Hematopoietic multipotent progenitor cell treated with erythropoietin and hydrocortisone succinate and interleukin-3 and kit ligand, for 8 days (in vitro differentiated cells): ENCODE data around the gene DLK2.
"Not testable (repeated sequence)": the region's sequence is repeated elsewhere in the genome, so short reads cannot be mapped to it uniquely, and the experiment has no call there.

Experiments used
- DNase-seq: peaks from one replicate; pipeline ENCODE4 v3.0.0-alpha.2; 2015

DLK2 gene

GRCh38 chr6:43481075-43481474, 25.7 kb upstream of the DLK2 start:
- DNase-seq, result no peak

DNA sequence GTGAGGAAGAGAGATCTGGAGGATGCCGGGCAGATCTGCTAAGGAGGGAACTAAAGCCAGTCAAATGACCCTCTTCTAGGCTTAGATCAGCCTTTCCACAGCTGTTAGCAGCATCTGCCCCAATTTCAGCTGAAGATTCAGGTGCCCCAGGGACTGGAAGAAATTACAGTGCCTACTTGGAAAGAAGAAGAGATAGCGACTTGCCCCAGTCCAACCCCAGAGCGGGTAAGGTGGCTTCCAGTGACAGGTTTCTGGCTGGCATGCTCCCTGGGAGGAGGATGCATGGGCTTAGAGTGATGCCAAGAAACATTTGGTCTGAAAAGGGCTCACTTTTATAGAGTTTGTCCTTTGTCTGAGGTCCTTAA, 22.6 kb upstream of the DLK2 start:
- peak; percentile 19 for DNase-seq

GRCh38 chr6:43477235-43478007, 22.1 kb upstream of the DLK2 start, which contains the start of gene TJAP1:
Gene TJAP1, plus strand, starts transcription at chr6:43477570. Its CDS starts 21,432 bp downstream, at chr6:43499002.
- DNase-seq, result peak; percentile 84

- no peak for DNase-seq
These were observed 21.4 kb upstream of the DLK2 start for GRCh38 chr6:43476746-43477145.

- no peak for DNase-seq
These were observed 20.2 kb upstream of the DLK2 start for GRCh38 chr6:43475516-43475915.

DNA sequence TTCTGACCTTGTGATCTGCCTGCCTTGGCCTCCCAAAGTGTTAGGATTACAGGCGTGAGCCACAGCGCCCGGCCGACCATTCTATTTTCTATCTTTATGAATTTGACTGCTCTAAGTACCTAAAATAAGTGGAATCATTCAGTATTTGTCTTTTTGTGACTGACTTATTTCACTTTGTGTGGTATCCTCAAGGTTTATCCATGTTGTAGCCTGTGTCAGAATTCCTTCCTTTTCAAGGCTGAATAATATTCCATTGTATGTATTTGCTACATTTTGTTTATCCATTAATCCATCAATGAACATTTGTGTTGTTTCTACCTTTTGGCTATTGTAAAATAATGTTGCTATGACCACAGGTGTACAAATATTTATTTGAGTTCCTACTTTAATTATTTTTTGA, 17.2 kb upstream of the DLK2 start:
- DNase-seq, result no peak

DNA sequence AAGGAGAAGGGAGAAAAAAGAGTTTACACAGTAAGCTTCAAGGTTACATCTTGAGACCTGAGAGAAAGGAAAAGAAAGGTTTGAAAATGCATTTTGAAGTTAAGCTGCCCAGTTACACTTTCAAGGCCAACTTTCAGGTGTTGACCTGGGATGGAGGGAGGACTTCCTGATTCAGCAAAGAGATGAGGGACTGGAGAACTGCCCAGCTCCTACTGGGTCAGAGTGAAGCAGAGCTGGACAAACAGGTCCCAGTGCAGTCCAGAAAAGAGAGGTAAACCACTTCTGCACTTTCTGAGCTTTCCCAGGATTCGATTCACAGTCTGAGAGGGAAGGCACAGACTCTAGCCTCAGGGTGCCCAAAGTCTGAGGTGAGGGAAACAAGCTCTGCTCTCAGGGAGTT, 16.1 kb upstream of the DLK2 start:
- no peak for DNase-seq

DNA sequence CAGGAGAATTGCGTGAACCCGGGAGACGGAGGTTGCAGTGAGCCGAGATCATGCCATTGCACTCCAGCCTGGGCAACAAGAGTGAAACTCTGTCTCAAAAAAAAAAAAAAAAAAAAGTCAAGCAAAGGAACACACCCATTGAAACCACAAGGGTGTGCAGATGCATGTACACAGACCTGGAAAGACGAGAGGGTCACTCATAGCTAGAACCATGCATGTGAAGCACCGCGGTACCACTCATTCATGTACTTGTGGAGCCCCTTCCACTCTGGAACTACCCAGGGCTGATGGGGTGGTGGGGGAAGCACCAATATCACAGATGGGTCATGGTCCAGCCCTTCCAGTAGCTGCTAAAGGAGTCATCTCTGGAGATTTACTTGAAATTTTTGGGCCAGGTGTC, 14.6 kb upstream of the DLK2 start:
- no peak for DNase-seq

GRCh38 chr6:43468748-43469681, 13.7 kb upstream of the DLK2 start:
- no peak for DNase-seq

GRCh38 chr6:43468240-43468639, 12.9 kb upstream of the DLK2 start:
- no peak for DNase-seq

- DNase-seq, result no peak
These were observed 12.4 kb upstream of the DLK2 start for GRCh38 chr6:43467752-43468151.

- not testable (repeated sequence) for DNase-seq
These were observed 11.9 kb upstream of the DLK2 start for GRCh38 chr6:43467265-43467664.

- DNase-seq, result no peak
These were observed 10.6 kb upstream of the DLK2 start for GRCh38 chr6:43465948-43466347.

DNA sequence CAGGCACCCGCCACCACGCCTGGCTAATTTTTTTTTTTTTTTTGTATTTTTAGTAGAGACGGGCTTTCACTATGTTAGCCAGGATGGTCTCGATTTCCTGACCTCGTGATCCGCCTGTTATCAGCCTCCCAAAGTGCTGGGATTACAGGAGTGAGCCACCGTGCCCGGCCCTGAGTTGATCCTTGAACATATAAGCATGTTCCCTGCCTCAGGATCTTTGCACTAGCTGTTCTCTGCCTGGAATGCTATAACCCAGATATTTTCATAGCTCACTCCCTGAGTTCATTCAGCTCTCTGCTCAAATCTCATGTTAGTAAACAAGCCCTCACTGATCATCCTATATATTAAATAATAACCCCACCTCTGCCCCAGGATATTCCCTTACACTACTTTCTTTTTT, 9.0 kb upstream of the DLK2 start:
- DNase-seq, result no peak

DNA sequence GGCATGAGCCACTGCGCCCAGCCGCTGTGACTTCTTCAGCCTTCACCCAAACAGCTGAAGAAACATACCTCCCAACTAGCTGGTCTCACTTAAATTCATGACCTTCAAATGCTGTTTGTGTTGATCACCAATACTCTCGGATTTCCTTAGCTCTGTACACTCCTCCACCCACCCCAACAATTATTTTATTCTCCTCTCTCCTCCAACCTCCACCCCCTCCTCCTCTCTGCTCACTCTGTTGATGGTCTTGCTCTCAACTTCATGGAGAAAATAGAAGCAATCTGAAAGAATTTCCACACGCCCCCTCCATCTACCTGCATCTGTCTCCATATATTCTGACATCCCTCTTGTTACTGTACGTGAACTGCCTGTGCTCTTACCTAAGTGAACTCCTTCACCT, 6.6 kb upstream of the DLK2 start:
- DNase-seq, result no peak

DNA sequence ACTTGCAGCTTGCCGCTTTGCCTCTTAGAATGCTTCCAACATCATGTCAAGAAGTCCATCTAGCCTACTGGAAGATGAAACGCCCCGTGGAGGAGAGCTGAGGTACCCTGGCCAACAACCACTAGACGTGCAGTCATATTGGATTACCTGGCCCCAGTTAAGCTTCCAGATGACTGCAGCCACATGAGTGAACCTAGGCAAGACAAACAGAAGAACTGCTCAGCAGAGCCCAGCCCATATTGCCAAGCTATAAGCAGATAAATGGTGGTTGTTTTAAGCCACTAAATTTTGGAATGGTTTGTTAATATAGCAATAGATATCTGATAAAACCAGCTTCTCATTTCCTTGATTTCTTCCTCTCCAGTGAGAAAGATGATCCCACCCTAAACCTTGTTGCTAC, 4.7 kb upstream of the DLK2 start:
- no peak for DNase-seq

GRCh38 chr6:43459535-43459934, 4.2 kb upstream of the DLK2 start:
- no peak for DNase-seq

DNA sequence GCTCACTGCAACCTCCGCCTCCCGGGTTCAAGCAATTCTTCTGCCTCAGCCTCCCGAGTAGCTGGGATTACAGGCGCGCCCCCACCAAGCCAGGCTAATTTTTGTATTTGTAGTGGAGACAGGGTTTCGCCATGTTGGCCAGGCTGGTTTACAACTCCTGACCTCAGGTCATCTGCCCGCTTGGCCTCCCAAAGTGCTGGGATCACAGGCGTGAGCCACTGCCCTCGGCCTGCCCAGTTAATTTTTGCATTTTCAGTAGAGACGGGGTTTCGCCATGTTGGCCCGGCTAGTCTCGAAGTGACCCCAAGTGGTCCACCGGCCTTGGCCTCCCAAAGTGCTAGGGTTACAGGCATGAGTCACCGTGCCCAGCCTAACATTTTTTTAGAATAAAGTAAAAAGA, 2.8 kb upstream of the DLK2 start:
- DNase-seq, result not testable (repeated sequence)

- no peak for DNase-seq
These were observed 2.3 kb upstream of the DLK2 start for GRCh38 chr6:43457643-43458042.

GRCh38 chr6:43454696-43455530, 435 bp downstream of the DLK2 start:
- no peak for DNase-seq

DNA sequence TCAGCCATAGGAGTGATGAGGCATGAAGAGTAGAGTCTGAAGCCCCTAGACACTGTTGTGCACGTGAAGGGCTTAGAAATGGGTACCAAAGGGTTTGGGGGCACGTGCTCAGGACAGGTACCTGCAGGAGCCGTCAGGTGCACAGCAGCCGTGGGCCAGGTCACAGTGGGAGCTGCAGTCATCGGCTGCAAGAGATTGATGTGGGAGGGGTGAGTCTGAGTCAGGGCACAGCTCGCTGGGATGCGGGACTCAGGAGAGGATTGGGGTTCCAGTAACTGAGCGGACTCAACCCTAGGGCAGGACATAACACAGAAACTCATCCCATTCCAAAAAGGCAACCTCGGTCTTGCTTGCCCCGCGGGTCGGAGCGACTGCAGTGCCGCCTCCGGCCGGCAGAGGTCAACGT, 1.1 kb downstream of the DLK2 start:
- DNase-seq, result peak; percentile 60

DNA sequence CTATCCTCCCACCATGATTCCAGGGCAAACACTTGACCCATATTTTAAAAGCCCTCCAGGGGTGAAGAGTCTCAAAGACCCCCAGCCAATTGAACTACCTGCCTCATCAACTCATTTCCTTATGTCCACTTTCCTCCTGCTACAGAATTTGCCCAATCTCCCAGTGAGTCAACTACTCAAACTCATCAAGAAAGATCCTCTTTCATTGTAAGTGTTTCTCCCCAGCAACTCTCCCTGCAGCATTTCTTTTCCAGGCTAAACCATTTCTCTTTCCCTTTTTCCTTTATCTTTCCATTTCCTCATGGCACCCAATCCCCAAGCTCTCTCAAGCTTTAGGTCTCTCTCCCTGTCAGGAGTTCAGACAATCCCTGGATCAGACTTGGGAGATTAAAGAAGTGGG, 1.5 kb downstream of the DLK2 start:
- DNase-seq, result no peak

GRCh38 chr6:43452896-43453295, 2.5 kb downstream of the DLK2 start:
- DNase-seq, result no peak
